ENCODE measurements around the gene MAPKBP1.

- TF ChIP-seq POLR2AphosphoS5 (IDR thresholded peaks at IDR 0.05; ENCODE audit: low read depth) (no peak), SPI1 (IDR thresholded peaks at IDR 0.05; ENCODE audit: borderline replicate concordance, low read depth) (no peak)
Measured at GRCh38 chr15:41841131-41841530, 66.8 kb downstream of the MAPKBP1 start.
